NOMO-1 treated with dmso at 0.1 percent for 144 hours (cell line): ENCODE measurements around the gene PUM2.

Source experiments
- DNase-seq: peaks from one replicate; lab custom pipeline; 2025; ENCODE audit not compliant: unreplicated experiment; lab: John Stamatoyannopoulos, UW

The PUM2 gene

DNA sequence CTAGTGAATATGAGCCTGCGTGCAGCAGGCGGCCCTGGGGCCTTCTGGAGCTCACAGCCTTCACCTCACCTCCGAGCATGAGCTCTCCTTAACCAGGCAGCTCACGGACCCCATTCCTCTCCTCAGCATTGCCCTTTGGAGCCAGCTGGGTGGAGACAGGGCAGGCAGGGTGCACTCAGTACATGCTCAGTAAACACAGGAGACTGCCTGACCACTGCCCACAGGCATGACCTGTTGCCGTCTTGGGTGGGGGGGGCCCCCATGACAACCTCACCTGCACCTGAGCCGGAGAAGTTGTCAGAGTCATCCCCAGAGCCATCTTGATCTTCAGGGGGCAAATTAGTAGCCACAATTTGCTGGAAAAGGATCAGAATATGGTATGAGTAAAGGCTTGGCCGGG, 145.6 kb downstream of the PUM2 start:
- DNase-seq, result no peak

DNA sequence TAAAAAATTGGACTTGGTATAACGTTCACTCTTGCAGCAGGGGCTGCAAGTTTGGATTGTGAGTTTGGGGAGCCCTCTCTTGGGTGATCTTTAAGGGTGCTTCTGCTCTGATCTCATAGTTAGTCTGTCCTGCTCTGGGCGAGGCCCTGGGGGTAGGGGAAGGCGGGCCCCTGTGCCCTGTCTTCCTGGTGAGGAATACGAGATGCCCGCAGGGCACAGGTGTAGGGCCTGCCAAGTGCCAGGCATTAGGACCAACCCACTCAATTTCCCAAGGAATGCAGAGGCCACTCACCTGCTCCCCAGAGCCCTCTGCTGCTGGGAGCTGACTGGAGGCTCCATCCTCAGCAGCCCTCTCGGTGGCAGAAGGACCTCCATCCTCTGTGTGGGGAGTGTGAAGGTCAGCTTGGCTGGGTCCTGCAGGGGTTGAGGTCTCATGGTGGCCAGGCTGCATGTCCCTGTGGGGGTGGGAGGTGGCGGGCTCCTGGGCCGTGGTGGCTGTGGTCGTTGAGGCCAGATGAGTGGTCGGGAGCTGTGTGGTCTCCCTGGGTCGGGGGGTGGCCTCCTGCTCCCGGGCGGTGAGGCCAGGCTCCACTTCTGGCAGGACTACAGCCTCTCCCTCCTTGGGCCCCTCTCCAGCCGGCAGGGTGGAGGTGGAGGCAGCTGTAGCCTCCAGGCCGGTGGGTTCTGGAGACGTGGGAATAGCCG, 147.0 kb downstream of the PUM2 start:
- DNase-seq, result no peak

DNA sequence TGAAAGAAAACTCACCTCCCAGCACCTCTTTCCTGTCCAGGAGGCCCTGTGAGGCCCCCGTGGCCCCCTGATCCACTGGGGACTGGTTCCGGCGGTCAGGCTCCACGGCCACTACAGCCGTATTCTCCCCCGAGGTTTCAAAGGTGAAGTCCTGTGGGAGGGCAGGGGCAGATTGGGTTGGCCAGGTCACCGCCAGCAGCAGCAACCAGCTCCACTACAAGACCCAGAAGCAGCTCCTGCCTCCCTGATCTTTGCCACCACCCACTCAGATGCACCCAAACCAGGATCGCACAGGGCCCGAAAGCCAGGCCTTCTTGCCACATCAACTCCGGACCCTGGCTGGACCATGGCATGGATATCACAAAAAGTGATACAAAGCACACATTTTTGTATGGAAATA, 147.6 kb downstream of the PUM2 start:
- no peak for DNase-seq

DNA sequence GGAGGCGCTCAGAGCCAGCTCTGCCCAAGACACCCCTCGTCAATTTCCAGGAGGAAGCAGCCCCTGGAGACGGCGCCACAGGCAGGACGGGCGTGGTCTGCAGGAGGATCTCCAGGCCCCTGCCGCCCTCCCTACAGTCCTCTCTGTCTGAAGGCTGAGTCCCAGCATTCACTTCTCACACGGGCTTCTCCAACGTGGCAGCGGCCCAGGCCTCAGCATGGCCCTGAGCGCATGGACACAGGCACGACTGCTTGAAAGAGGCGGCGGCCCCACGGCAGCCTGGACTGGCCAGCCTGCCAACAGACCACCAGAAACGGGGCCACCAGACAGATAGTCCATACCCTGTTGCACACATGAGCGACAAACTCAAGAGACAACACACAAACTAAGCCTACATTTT, 149.0 kb downstream of the PUM2 start:
- DNase-seq, result no peak

DNA sequence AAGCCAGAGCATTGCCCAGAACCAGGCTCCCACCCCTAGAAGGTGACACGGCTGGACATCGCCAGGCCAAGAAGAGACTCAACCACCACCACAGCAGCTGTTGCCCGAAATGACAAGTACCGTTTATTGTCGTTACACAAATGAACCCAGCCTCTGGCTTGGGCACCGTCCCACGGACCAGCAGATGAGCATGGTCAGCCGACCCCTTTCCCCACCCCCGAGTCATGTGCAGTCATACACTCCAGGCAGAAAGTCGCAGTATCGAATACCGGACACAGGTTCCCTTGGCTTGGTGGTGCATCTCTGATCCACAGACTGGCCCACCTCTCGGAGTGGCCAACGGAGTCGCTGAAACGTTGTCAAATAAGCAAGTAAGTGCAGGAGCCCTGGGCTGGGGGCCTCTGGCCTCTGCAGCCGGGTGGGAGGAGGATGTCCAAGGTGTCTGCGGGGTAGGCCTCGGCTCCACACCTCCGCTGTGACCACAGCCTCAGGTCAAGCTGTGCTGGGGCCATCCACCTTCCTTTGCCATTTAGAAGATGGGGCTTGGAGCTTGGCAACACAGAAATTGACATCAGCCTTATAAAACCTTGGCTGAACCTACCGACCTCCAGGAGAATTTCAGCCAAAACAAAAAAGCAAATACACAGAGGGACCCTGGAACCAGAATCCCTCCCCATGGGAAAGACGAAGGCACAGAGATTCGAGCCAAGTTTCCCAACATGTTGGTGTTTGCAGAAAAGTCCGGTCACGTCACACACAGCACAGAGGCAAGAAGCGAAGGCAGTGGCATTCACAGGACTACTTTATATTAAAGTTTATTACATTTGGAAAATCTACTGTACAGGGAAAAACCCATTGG, 149.7 kb downstream of the PUM2 start:
- DNase-seq, result no peak

DNA sequence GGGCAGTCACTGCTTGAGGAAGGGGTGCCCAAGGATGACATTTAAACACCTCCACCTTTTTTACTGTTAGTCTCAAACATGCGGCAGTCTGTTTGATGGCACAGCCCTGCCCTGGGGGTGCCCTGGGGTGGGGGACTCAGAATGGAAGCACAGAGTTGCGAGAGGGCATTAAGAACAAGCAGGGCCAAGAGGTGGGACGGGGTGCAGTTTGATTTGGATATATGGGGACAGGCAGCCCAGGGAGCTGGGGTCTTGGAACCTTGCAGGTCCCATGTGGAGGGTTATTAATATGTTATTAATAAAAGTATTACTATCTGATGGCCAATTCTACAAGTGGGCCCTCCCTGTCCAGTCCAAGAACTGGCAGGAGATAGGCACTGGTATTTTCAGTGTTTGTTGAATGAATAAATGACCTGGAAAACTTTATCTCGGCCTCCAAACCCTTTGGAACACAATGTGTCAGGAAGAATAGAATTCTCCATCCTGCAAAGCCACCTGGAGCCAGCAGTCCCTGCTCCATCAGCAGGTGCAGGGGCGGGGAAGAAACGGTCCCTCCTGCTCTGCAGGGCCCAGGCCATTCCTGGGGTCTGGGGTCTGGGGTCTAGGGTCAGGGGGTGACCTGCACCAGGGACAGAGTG, 150.9 kb downstream of the PUM2 start:
- no peak for DNase-seq

DNA sequence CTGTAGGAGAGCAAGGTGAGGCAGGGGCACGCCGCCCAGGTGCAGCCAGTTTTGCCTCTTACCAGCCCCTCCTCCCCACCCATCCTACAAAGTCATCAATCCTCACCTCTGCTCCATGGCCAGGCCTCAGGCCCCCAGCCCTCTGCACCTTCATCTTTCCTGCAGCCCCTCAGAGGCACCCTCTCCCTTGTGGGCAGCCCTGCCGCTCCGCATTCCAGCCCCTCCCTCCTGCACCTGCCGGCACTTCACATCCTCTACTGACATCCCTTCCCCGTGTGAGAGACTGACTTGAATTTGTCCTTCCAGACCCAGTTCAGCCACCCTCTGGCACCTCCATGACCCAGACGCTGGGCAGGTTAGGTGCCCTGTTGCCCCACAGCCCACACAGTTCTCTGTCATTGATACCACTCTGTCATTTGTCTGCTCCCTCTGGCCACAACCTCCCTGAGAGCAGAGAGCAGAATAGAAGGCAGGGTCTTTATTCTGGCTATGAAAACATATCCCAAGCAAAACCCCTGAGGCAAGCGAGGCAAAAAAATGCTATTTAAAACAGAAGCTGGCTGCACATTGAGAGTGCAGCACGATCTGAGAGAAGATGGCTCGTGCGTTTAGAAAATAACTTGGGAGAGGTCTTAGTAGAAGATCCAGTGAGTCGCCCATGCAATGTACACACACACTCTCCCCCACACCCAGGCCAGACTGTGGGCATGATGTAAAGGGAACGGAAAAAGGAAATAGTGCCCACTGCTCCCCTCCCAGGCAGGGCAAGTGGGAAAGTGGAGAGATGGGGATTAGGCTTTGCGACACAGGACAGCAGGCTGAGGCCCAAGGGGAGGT, 151.6 kb downstream of the PUM2 start:
- DNase-seq, result no peak
